Thoracic aorta (tissue), 2 donors: Measurements from ENCODE around the gene CMTM8. TPM values are rescaled to one million over a fixed set of nuclear protein-coding genes. Genes with fewer than 3 reads are reported as not detected.

Experiments used
- ATAC-seq: fragments of 150-250 bp; one replicate; pipeline ENCODE4 v1.8.0; 2017; ENCODE audit warnings: low read depth; ENCODE audit not compliant: insufficient number of reproducible peaks, low FRiP score
- DNase-seq: peaks from one replicate; pipeline ENCODE4 v3.0.0-alpha.2; 2020; ENCODE audit warnings: low spot score
- H3K27ac ChIP-seq, 2 donors: fragments of 200-600 bp; sonication (generic); 1 replicate in 1 of 2; 2 replicates in 1 of 2; pipeline ENCODE4 v1.5.1; 2016; ENCODE audit warnings: mild to moderate bottlenecking in 2 of 2, moderate library complexity in 2 of 2
- H3K27me3 ChIP-seq: fragments of 200-600 bp; sonication (generic); replicated peaks from 2 replicates; pipeline ENCODE4 v1.6.0; 2016; ENCODE audit warnings: mild to moderate bottlenecking; ENCODE audit not compliant: insufficient read depth
- H3K36me3 ChIP-seq: fragments of 200-600 bp; sonication (generic); one replicate; pipeline ENCODE4 v1.5.1; 2016
- H3K4me1 ChIP-seq, 2 donors: fragments of 200-600 bp; sonication (generic); 1 replicate in 1 of 2; 2 replicates in 1 of 2; pipeline versions ENCODE4 v1.5.1 to v1.6.0; 2016; ENCODE audit warnings: low read depth in 2 of 2, mild to moderate bottlenecking in 1 of 2; ENCODE audit not compliant: control insufficient read depth in 1 of 2
- H3K4me3 ChIP-seq: fragments of 200-600 bp; sonication (generic); 2 replicates; pipeline ENCODE4 v1.5.1; 2016; ENCODE audit warnings: mild to moderate bottlenecking
- H3K9me3 ChIP-seq: fragments of 200-600 bp; sonication (generic); 2 replicates; pipeline ENCODE4 v1.5.1; 2016
- total RNA-seq, 2 donors: library from RNA; depleted of rRNA; stranded (reverse); fragments of >200 nt; gene quantifications; one replicate each; pipeline versions ENCODE4 v1.1.0 to v1.2.3, GENCODE V29; 2016
- TF ChIP-seq, protein P1 (sequence below): fragments of 200-600 bp; sonication (generic); IDR thresholded peaks from one replicate; pipeline ENCODE4 v1.5.1; 2019; ENCODE audit warnings: antibody characterized with exemption

The CMTM8 gene
- total RNA-seq, 2 donors from 2014 or later: 2.8 TPM; not detected in 1

DNA sequence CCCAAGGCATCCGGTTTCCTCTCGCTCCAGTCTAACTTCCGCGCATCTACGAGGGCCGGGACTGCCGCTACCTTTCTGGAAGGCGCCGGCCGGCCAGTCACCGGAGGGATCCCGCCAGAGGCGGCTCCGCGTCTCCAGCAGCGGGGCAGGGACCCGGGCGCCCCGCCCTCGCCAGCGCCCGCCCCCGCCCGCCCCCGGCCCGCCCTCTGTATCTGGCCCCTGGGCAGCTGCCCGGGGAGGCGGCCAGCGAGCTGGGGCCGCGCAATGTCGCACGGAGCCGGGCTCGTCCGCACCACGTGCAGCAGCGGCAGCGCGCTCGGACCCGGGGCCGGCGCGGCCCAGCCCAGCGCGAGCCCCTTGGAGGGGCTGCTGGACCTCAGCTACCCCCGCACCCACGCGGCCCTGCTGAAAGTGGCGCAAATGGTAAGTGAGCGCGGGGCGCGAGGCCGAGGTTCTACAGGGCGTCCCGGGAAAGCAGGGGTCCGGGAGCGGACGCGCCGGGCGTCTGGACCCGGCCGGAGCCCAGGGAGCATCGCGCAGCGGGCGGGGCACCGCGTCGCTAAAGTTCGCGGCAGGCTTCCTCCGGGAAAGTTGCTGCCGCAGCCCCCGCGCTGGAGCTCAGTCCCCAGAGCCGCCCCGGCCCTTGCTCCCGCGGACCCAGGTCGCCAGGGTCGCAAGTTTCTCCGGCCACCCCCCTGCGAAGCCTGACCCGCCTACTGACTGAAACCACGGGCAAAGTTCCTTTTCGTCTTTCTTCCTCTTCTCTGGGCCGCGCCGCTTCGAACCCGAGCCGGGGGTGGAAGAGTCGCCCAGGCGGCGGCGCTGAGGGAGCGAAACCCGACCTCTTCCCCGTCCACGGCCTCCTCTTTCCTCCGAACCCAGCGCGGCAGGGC lies 153.4 kb downstream of the CMTM8 start, which contains the start of gene CMTM7:
TSS of gene CMTM7 (plus strand) at position 211 of the 893 bp plus-strand sequence. CDS start at position 265, 54 bp downstream.
- DNase-seq (no peak), ATAC-seq (peak; percentile 63)

DNA sequence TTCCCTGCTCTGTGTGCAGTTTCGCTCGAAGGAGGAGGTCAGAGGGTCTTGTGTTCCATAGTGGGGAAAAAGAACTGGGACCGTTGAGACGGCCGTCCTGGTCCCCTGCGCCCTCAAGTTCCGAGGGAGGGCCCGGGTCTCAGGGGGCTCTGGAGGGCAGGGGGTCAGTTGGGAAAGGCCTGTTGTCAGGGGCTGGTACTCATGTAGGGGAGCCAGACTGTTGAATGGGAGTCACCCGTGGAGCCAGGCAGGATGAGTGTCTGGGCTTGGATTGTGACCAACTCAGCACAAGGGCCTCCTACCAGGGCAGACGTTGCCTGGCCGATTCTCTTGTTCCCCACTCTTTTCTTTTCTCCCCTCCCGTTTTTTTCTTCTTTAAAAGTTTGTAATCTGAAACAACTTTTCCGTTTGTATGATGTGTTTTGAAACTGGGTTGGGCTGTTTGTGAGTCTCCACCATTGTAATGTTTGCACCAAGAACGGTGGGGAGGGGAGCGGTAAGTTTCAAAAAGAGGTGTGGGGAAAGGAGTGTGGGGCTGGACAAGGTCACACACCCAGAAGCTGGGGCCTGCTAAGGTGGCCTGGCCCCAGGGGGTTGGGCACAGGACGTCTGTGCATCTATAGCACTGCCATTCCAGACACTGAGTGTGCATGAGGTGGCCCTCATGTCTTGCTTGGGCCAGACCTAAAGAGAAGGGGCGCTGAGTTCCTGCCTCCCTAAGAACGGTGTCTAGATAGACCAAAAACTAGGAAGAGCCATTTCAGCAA lies 154.2 kb downstream of the CMTM8 start:
- Histone ChIP-seq H3K9me3 (no peaks in the 10 kb centered on the region), H3K4me3 (peak overlapping the region; percentile 92), H3K27me3 (no peaks in the 10 kb centered on the region), H3K4me1 (peaks cover 0 to 9% of the 10 kb centered on the region in 2 donors), H3K27ac (peak overlapping the region; percentile 18 to 49), H3K36me3 (no peaks in the 10 kb centered on the region)
- TF ChIP-seq, protein P1, sequence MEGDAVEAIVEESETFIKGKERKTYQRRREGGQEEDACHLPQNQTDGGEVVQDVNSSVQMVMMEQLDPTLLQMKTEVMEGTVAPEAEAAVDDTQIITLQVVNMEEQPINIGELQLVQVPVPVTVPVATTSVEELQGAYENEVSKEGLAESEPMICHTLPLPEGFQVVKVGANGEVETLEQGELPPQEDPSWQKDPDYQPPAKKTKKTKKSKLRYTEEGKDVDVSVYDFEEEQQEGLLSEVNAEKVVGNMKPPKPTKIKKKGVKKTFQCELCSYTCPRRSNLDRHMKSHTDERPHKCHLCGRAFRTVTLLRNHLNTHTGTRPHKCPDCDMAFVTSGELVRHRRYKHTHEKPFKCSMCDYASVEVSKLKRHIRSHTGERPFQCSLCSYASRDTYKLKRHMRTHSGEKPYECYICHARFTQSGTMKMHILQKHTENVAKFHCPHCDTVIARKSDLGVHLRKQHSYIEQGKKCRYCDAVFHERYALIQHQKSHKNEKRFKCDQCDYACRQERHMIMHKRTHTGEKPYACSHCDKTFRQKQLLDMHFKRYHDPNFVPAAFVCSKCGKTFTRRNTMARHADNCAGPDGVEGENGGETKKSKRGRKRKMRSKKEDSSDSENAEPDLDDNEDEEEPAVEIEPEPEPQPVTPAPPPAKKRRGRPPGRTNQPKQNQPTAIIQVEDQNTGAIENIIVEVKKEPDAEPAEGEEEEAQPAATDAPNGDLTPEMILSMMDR: no peak
- ATAC-seq: no peak
- DNase-seq: peak; percentile 37

More for the DNA sequence above, 153.4 kb downstream of the CMTM8 start, which contains the start of gene CMTM7:
- H3K27me3 ChIP-seq: no peaks in the 10 kb centered on the region
- H3K27ac ChIP-seq: peak within 1 kb of the TSS; percentile 18 to 49
- no peaks in the 10 kb centered on the region for H3K36me3 ChIP-seq
- TF ChIP-seq, protein P1: no peak
- H3K4me1 ChIP-seq: peaks cover 0 to 9% of the 10 kb centered on the region in 2 donors
- H3K9me3 ChIP-seq: no peaks in the 10 kb centered on the region
- peak within 1 kb of the TSS; percentile 92 for H3K4me3 ChIP-seq

DNA sequence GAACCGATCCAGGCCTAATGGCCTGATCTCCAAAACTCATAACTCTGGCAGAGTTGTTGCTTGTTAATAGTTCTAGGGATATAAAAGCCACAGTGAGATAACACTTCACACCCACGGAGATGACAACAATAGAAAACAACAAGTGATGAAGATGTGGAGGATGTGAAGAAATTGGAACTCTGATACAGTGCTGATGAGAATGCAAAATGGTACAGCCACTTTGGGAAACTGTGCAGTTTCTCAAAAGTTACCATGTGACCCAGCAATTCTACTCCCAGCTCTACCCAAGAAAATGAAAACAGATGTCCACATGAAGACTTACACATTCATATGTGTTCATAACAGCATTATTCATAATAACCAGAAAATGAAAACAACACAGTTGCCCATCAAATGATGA lies 157.0 kb downstream of the CMTM8 start:
- Histone ChIP-seq H3K27ac (no peak overlapping the region), H3K36me3 (no peaks in the 10 kb centered on the region), H3K4me3 (no peak overlapping the region), H3K27me3 (no peaks in the 10 kb centered on the region), H3K9me3 (no peaks in the 10 kb centered on the region), H3K4me1 (peaks cover 0 to 9% of the 10 kb centered on the region in 2 donors)
- TF ChIP-seq, protein P1: no peak
- DNase-seq: no peak
- ATAC-seq: no peak

- Histone ChIP-seq H3K27me3 (no peaks in the 10 kb centered on the region), H3K9me3 (no peaks in the 10 kb centered on the region), H3K4me1 (peaks cover 4 to 14% of the 10 kb centered on the region in 2 donors), H3K27ac (no peak overlapping the region), H3K36me3 (no peaks in the 10 kb centered on the region), H3K4me3 (no peak overlapping the region)
- TF ChIP-seq, protein P1: no peak
- ATAC-seq: no peak
- DNase-seq: no peak
Observed at GRCh38 chr3:32397941-32398340, 159.5 kb downstream of the CMTM8 start.

DNA sequence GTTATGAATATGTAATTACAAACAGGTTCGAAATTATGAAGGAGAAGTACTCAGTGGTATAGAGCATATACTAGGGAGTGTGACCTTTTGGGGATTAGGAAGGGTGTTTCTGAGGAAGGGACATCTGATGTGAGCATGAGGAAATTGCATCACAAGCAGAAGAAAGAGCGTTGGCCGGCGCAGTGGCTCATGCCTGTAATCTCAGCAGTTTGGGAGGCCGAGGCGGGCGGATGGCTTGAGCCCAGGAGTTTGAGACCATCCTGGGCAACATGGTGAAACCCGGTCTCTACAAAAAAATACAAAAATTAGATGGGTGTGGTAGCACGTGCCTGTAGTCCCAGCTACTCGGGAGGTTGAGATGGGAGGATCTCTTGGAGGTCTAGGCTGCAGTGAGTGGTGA lies 160.1 kb downstream of the CMTM8 start:
- Histone ChIP-seq H3K36me3 (no peaks in the 10 kb centered on the region), H3K9me3 (no peaks in the 10 kb centered on the region), H3K27ac (no peak overlapping the region), H3K4me3 (no peak overlapping the region), H3K4me1 (peaks cover 4 to 14% of the 10 kb centered on the region in 2 donors), H3K27me3 (no peaks in the 10 kb centered on the region)
- DNase-seq (no peak), ATAC-seq (no peak)
- TF ChIP-seq, protein P1: no peak
